ENCODE results near the gene CMA1. TPM values are rescaled to one million over a fixed set of nuclear protein-coding genes. Genes with fewer than 3 reads are reported as not detected.
"Not testable (repeated sequence)": the region's sequence is repeated elsewhere in the genome, so short reads cannot be mapped to it uniquely, and the experiment has no call there.

CMA1 gene
- total RNA-seq, 2 experiments from 2014 or later = not detected

GRCh38 chr14:24483604-24484252 is 24.3 kb downstream of the CMA1 start:
- DNase-seq (no peak), ATAC-seq (peak; percentile 65)
- H3K4me1 Mint-ChIP-seq = peaks cover 20% of the 10 kb centered on the region
- H3K27me3 Mint-ChIP-seq = no peaks in the 10 kb centered on the region
- H3K36me3 Mint-ChIP-seq = no peaks in the 10 kb centered on the region
- CTCF ChIA-PET = interaction anchor here (0.6 to 5.5 kb wide), 12 partner anchors 22 to 649 kb away, joined by 3 to 26 read pairs (median 4); partner anchors contain the start of gene GZMB
- H3K27ac Mint-ChIP-seq = peak overlapping the region; percentile 68
- no peak overlapping the region for H3K4me3 Mint-ChIP-seq
- H3K9me3 Mint-ChIP-seq (ENCODE audit: low read depth) = no peaks in the 10 kb centered on the region

GRCh38 chr14:24482699-24483303 is 25.3 kb downstream of the CMA1 start:
- not testable (repeated sequence) for H3K27me3 Mint-ChIP-seq; ATAC-seq; H3K36me3 Mint-ChIP-seq; H3K27ac Mint-ChIP-seq; H3K4me3 Mint-ChIP-seq; DNase-seq; H3K9me3 Mint-ChIP-seq (ENCODE audit: low read depth)
- H3K4me1 Mint-ChIP-seq = peaks cover 20% of the 10 kb centered on the region
- CTCF ChIA-PET = interaction anchor here (0.6 to 5.5 kb wide), 7 partner anchors 26 to 227 kb away, joined by 3 to 26 read pairs (median 7); partner anchors contain the start of gene GZMB

DNA sequence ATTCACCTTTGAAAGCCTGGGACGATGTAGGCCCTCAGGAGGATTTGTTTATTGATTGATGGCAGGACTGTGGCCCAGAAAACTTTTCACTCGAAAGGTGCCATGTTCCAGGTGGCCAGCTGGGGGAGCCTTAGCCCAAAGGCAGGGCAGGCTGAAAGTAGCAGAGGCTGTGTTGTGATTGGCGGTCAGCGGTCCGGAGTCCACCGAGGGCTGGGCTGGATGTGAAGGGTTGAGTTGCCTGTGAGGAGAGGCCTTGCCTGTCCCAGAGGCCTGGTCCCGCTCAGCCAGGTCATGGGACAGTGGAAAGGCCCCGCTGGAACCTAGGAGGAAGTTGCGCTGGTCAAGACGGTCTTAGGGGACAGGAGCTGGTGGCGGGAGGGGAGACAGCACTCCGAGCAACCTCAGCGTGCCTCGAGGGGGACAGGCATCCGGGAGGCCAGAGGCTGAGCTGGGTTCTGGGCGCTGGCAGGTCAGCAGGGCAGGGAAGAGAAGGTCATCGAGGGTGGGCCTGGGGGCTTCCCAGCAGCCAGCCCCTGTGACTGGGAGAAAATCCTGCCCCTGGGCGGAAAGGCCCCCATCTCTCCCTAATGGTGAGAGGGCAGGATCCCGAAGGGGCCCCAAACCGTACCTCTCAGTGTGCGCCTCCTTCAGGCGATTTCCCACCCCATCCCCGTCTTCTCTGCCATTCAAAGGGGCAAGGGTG is 26.3 kb downstream of the CMA1 start:
- peaks cover 20% of the 10 kb centered on the region for H3K4me1 Mint-ChIP-seq
- peak overlapping the region; percentile 71 for H3K27ac Mint-ChIP-seq
- H3K36me3 Mint-ChIP-seq = no peaks in the 10 kb centered on the region
- CTCF ChIA-PET = interaction anchor here (0.6 to 5.5 kb wide), 13 partner anchors 9 to 651 kb away, joined by 3 to 26 read pairs (median 3); partner anchors contain the start of genes GZMB and GZMH
- H3K27me3 Mint-ChIP-seq = no peaks in the 10 kb centered on the region
- H3K4me3 Mint-ChIP-seq = peak overlapping the region; percentile 38
- ATAC-seq (peak; percentile 82), DNase-seq (peak; percentile 71)
- H3K9me3 Mint-ChIP-seq (ENCODE audit: low read depth) = no peaks in the 10 kb centered on the region

DNA sequence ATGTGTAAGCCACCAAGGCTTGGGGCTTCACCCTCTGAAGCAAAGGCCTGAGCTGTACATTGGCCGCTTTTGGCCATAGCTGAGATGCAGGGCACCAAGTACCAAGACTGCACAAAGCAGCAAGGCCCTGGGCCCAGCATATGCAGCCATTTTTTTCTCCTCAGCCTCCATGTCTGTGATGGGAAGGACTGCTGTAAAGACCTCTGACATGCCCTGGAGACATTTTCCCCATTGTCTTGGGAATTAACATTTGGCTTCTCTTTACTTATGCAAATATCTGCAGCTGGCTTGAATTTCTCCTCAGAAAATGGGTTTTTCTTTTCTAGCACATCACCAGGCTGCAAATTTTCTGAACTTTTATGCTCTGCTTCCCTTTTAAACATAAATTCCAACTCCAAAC is 28.1 kb downstream of the CMA1 start:
- DNase-seq; H3K27me3 Mint-ChIP-seq; H3K36me3 Mint-ChIP-seq; ATAC-seq; H3K27ac Mint-ChIP-seq; CTCF ChIA-PET; H3K4me3 Mint-ChIP-seq; H3K9me3 Mint-ChIP-seq (ENCODE audit: low read depth): not testable (repeated sequence)
- peaks cover 20% of the 10 kb centered on the region for H3K4me1 Mint-ChIP-seq

DNA sequence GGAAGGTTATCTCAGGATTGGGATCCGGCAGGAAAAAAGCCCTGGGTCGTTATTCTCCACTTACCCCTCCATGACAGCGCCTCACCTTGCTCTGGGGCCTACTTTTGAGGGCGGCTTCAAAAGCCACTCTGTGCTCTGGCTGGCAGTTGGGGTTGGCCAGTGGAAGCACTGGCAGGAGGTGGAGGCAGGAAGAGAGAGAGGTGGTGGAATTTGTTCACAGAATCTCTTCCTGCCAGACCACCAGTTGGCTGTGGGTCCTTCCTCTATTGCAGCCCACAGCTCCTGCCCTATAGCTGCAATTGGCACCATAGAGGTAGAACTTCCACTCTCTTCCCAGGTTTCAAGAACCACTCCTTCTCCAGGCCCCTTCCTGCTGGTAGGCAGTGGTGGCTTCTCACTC is 32.8 kb downstream of the CMA1 start:
- Mint-ChIP-seq H3K9me3 (ENCODE audit: low read depth) (no peaks in the 10 kb centered on the region), H3K36me3 (no peaks in the 10 kb centered on the region), H3K4me3 (no peak overlapping the region), H3K27ac (no peak overlapping the region), H3K27me3 (no peaks in the 10 kb centered on the region), H3K4me1 (no peaks in the 10 kb centered on the region)
- ATAC-seq (no peak), DNase-seq (no peak)
- CTCF ChIA-PET = interaction anchor here (0.9 kb wide), 1 partner anchor 16 kb away, joined by 3 read pairs; no protein-coding TSS in a partner anchor

- no peak overlapping the region for H3K4me3 Mint-ChIP-seq
- CTCF ChIA-PET = interaction anchor here (1.4 kb wide), 1 partner anchor 661 kb away, joined by 3 read pairs; no protein-coding TSS in a partner anchor
- no peak overlapping the region for H3K27ac Mint-ChIP-seq
- ATAC-seq = no peak
- H3K36me3 Mint-ChIP-seq = no peaks in the 10 kb centered on the region
- no peak for DNase-seq
- no peaks in the 10 kb centered on the region for H3K27me3 Mint-ChIP-seq
- H3K4me1 Mint-ChIP-seq = no peaks in the 10 kb centered on the region
- no peaks in the 10 kb centered on the region for H3K9me3 Mint-ChIP-seq (ENCODE audit: low read depth)
Measured at GRCh38 chr14:24473211-24473610, 34.9 kb downstream of the CMA1 start.

GRCh38 chr14:24470450-24470849 is 37.6 kb downstream of the CMA1 start:
- H3K4me3 Mint-ChIP-seq; DNase-seq; H3K4me1 Mint-ChIP-seq; H3K36me3 Mint-ChIP-seq; H3K9me3 Mint-ChIP-seq (ENCODE audit: low read depth); ATAC-seq; H3K27me3 Mint-ChIP-seq; H3K27ac Mint-ChIP-seq; CTCF ChIA-PET: not testable (repeated sequence)

DNA sequence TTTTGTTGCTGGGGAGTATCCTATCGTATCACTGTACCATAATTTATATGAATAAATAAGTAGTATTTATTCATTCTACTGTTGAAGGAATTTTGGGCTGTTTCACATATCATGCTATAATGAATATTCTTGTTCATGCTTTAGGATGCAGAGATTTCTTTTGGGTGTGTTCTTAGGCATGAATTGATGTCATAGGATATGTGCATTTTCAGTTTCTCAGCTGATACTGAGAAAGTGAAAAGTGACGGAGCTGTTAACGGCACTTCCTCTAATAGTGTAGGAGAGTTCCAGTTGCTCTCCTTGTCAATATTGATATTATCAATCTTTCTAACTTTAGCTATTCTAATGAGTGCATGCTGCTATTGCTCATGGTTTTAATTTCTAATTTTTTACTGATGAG is 42.3 kb downstream of the CMA1 start:
- Mint-ChIP-seq H3K27ac (no peak overlapping the region), H3K36me3 (peaks cover 3% of the 10 kb centered on the region), H3K9me3 (ENCODE audit: low read depth) (peaks cover 3% of the 10 kb centered on the region), H3K27me3 (no peaks in the 10 kb centered on the region), H3K4me3 (no peak overlapping the region), H3K4me1 (peaks cover 11% of the 10 kb centered on the region)
- ATAC-seq = no peak
- DNase-seq = no peak
- CTCF ChIA-PET = no interaction called here

GRCh38 chr14:24465368-24465767 is 42.7 kb downstream of the CMA1 start:
- ATAC-seq (no peak), DNase-seq (no peak)
- H3K27me3 Mint-ChIP-seq = no peaks in the 10 kb centered on the region

DNA sequence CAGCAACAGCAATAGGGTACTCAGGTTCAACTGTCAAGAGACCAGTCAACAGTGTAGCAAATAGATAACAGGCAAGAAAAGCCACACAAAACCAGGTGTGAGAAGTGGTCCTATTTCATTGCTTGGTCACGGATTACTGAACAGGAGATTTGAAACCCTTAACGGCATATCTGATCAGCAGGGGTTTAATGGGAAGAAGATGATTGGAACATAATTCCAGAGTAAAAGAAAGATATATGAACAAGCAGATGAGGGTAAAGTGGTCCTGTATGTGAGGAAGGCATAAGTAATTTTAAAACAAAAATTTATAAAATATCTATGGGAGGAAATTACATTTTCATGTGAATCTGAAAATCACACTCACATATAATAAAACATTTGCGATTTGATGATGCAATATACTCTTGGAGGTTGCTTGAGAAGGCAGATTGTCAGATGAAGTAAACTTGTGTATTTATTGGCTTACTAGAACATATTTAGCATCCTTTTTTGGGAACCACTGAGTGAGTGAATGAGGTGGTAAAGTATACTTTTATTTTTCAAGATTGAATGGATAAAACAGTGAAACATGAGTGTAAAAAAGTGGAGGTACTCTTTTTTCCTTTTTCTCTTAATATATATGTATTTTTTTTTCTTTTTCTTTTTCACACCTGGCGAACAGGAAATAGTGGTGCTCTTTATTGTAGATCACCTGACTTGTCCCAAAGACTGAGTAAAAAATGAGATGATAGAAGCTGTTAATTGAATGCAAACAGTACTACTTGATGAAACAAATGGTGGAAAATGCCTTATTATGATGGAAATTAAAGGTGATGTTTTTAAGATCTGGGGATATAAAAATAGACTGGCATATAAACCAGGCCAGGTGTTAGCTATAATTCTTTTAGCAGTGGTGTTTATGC is 43.9 kb downstream of the CMA1 start:
- CTCF ChIA-PET = no interaction called here
- DNase-seq = no peak
- no peaks in the 10 kb centered on the region for H3K27me3 Mint-ChIP-seq
- peaks cover 11% of the 10 kb centered on the region for H3K4me1 Mint-ChIP-seq
- no peak overlapping the region for H3K27ac Mint-ChIP-seq
- no peak overlapping the region for H3K4me3 Mint-ChIP-seq
- H3K36me3 Mint-ChIP-seq = peaks cover 4% of the 10 kb centered on the region
- H3K9me3 Mint-ChIP-seq (ENCODE audit: low read depth) = peaks cover 3% of the 10 kb centered on the region
- no peak for ATAC-seq

More at GRCh38 chr14:24465368-24465767, 42.7 kb downstream of the CMA1 start:
- no peak overlapping the region for H3K27ac Mint-ChIP-seq
- H3K9me3 Mint-ChIP-seq (ENCODE audit: low read depth) = peaks cover 3% of the 10 kb centered on the region
- H3K36me3 Mint-ChIP-seq = peaks cover 4% of the 10 kb centered on the region
- no peak overlapping the region for H3K4me3 Mint-ChIP-seq
- CTCF ChIA-PET = no interaction called here
- H3K4me1 Mint-ChIP-seq = peaks cover 11% of the 10 kb centered on the region

DNA sequence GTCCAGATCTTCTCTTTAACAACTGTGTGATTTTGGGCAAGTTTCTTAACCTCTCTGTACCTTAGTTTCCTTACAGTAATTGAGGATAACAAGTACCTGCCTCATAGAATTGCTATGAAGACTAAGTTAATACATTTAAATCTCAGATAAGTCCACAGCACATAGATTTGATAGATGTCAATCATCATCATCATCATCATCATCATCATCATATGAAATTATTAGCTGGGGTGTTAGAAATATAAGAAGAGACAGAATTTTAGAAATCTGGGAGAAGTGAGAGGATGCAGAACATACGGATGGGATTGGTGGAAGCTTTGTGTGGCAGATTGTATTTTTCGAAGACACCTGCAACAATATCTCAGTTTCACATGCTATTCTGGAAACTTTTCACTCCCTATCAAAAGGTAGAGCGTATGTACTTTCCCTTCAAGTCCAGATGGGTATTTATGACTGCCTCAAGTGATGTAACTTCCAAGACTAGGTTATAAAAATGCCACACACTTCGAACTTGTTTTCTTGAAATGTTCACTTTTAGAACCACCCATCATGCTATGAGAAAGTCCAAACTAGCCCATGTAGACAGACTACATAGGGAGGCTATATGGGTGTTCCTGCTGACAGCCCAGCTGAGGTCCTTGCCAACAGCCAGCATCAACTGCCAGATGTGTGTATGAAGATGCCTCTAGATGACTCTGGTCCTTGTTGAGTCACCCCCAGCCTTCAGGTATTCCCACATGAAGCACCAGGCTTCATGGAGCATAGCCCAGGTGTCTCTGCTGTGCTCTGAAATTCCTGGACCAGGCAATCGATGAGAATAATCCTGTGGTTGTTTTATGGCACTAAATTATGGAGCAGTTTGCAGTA is 44.8 kb downstream of the CMA1 start:
- ATAC-seq (no peak), DNase-seq (no peak)
- peaks cover 4% of the 10 kb centered on the region for H3K36me3 Mint-ChIP-seq
- peaks cover 11% of the 10 kb centered on the region for H3K4me1 Mint-ChIP-seq
- H3K9me3 Mint-ChIP-seq (ENCODE audit: low read depth) = peaks cover 3% of the 10 kb centered on the region
- CTCF ChIA-PET = no interaction called here
- H3K4me3 Mint-ChIP-seq = no peak overlapping the region
- no peak overlapping the region for H3K27ac Mint-ChIP-seq
- H3K27me3 Mint-ChIP-seq = no peaks in the 10 kb centered on the region

DNA sequence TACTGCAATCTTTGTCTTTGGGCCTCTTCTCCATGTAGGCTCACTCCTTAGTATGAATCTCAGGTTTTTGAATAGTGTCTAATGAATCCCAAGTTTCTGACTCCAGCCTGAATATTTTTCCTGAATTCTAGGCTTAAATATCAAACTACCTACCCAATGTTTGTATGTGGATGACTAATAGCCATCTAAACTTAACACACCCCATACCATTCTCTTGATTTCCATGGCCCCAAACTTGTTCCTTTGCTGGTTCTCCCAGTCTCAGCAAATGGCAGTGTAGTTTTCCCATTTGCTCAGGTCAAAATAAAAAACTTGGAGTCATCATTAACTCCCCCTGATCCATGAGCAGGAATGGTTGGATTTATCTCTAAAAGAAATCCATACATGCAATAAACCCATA is 46.7 kb downstream of the CMA1 start:
- Mint-ChIP-seq H3K4me3 (no peak overlapping the region), H3K27me3 (no peaks in the 10 kb centered on the region), H3K36me3 (peaks cover 4% of the 10 kb centered on the region), H3K9me3 (ENCODE audit: low read depth) (peaks cover 3% of the 10 kb centered on the region), H3K27ac (no peak overlapping the region), H3K4me1 (peaks cover 17% of the 10 kb centered on the region)
- ATAC-seq (no peak), DNase-seq (no peak)
- CTCF ChIA-PET = no interaction called here
